ENCODE results near the gene ZNF532.
"Not testable (repeated sequence)": the region's sequence is repeated elsewhere in the genome, so short reads cannot be mapped to it uniquely, and the experiment has no call there.

ZNF532 gene

GRCh38 chr18:59011786-59012185 is 147.1 kb downstream of the ZNF532 start:
- DNase-seq: no peak

GRCh38 chr18:59012815-59013705 is 148.4 kb downstream of the ZNF532 start:
- DNase-seq: no peak

GRCh38 chr18:59013744-59014143 is 149.1 kb downstream of the ZNF532 start:
- DNase-seq: no peak

- no peak for DNase-seq
Measured at GRCh38 chr18:59015531-59016152, 151.0 kb downstream of the ZNF532 start.

- DNase-seq: no peak
Measured at GRCh38 chr18:59021500-59021899, 156.8 kb downstream of the ZNF532 start.

GRCh38 chr18:59022167-59022945 is 157.7 kb downstream of the ZNF532 start:
- no peak for DNase-seq

GRCh38 chr18:59024829-59025228 is 160.2 kb downstream of the ZNF532 start:
- DNase-seq: no peak

GRCh38 chr18:59025532-59025931 is 160.9 kb downstream of the ZNF532 start:
- not testable (repeated sequence) for DNase-seq

- no peak for DNase-seq
Measured at GRCh38 chr18:59026364-59026763, 161.7 kb downstream of the ZNF532 start.

GRCh38 chr18:59026831-59027410 is 162.2 kb downstream of the ZNF532 start:
- DNase-seq: no peak

GRCh38 chr18:59029663-59030429 is 165.2 kb downstream of the ZNF532 start:
- DNase-seq: no peak

GRCh38 chr18:59032308-59032707 is 167.6 kb downstream of the ZNF532 start:
- DNase-seq: no peak

- peak; percentile 12 for DNase-seq
Measured at GRCh38 chr18:59033359-59033758, 168.7 kb downstream of the ZNF532 start.

GRCh38 chr18:59033974-59034373 is 169.3 kb downstream of the ZNF532 start:
- no peak for DNase-seq

- DNase-seq: no peak
Measured at GRCh38 chr18:59035591-59035990, 170.9 kb downstream of the ZNF532 start.
